NCI-H82 treated with DMSO at 0.1 percent for 48 hours (cell line): ENCODE data around the gene GGACT.
"Not testable (repeated sequence)": the region's sequence is repeated elsewhere in the genome, so short reads cannot be mapped to it uniquely, and the experiment has no call there.

Experiments
- DNase-seq: peaks from one replicate; lab custom pipeline; 2025; ENCODE audit not compliant: unreplicated experiment; lab: John Stamatoyannopoulos, UW

The GGACT gene

DNA sequence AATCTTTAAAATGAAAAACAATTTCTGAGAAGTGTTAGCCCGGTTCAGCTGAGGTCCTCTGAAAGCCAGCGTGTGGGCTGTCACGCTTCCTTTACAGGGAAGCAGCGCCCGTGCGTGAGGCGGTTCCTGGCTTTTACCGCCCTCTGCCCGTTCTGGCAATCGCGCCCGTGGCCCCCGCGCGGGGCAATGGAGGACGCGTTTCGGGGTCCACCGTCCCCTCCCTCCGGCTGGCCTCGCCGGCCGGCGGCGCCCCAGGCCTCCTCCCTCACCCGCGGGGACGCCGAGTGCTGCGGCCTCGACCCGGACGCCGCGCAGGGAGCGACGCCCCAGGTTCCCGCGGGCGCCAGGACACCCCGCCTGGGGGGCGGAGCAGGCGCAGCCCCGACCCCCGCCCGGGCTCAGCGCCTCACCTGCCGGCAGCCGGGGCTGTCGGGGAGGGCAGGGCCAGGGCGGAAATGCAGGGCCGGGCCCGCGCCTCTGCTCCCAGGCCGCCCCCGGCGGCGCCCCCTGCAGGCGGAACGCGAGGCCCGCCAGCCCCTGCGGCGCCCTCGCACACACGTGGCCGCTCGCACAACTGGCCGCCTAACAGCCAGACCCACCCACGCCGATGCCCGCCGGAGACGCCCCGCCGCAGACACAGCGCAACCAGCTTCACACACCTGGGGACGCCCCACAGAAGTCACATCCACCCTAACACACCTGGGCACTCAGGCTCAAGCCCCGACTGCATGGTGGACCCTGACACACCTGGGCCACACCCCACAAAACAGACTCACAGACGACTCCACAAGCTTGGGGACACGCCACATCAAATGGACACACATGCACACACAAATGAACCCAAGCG lies at the start of gene GGACT:
Gene GGACT, minus strand, starts transcription at position 459 of the 847 bp plus-strand sequence. CDS start 56,198 bp downstream, outside the sequence.
- DNase-seq = no peak

GRCh38 chr13:100637796-100638195 lies 49.2 kb upstream of the GGACT start:
- no peak for DNase-seq

- no peak for DNase-seq
Observed at GRCh38 chr13:100637380-100637779, 48.8 kb upstream of the GGACT start.

GRCh38 chr13:100636441-100636840 lies 47.9 kb upstream of the GGACT start:
- no peak for DNase-seq

- no peak for DNase-seq
Observed at GRCh38 chr13:100636004-100636403, 47.4 kb upstream of the GGACT start.

DNA sequence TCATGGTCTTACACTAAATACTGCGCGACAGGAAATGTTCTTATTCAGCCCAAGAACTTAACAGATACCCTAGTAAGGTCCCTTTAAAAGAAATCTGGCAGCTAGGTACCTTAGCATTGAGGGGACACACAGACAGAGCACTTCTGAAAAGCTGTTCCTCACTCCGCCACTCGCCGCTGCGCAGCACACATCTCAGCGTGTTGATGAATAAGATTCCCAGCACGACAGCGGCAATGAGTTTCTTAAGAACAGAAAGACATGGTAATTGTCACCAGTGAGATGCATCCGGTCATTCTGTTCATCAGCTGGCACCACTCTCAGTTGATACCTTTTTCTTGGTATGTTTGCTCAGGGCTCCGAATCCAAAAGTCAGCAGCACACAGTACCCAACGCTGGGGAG lies 46.1 kb upstream of the GGACT start:
- no peak for DNase-seq

DNA sequence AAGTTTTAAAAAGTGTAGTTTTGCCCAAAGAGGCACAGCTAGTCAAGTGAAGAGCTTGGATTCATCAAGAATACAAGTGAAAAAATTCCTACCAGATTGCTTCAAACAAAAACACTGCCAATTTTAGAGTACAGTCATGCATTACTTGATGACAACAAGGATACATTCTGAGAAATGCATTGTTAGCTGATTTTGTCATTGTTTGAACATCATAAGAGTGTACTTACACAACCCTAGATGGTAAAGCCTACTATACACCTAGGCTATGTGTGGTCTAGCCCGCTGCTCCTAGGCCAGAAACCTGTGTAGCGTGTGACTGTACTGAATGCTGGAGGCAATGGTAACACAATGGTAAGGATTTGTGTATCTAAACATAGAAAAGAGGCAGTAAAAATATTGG lies 44.9 kb upstream of the GGACT start:
- no peak for DNase-seq

DNA sequence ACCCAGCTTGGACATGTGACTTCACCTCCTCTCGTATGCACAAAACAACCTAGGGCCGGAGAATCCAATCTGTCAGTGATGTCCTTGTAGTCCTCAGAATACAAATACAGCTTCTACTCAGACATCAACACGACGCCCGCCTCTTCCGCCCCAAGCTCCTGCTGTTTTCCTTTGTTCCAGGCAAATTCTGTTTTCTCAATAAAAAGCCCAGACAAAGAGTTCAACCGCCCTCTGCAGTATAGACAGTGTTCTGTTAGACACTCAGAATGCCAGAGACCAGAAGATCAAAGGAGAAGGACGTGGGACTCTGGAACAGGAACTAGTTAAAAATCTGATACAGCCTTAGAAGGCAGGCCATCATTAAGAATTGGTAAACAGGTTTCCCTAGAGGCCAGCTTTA lies 42.0 kb upstream of the GGACT start:
- DNase-seq = no peak

- no peak for DNase-seq
Observed at GRCh38 chr13:100627120-100627519, 38.5 kb upstream of the GGACT start.

GRCh38 chr13:100625447-100625846 lies 36.9 kb upstream of the GGACT start:
- DNase-seq = no peak

- peak; percentile 79 for DNase-seq
Observed at GRCh38 chr13:100620792-100621191, 32.2 kb upstream of the GGACT start.

- no peak for DNase-seq
Observed at GRCh38 chr13:100619940-100620339, 31.4 kb upstream of the GGACT start.

DNA sequence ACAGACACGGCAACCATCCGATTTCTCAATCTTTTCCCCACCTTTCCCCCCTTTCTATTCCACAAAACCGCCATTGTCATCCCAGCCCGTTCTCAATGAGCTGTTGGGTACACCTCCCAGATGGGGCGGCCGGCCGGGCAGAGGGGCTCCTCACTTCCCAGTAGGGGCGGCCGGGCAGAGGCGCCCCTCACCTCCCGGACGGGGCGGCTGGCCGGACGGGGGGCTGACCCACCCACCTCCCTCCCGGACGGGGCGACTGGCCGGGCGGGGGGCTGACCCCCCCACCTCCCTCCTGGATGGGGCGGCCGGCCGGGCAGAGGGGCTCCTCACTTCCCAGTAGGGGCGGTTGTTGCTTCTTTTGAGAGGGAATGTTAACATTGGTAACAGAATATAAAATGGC lies 30.3 kb upstream of the GGACT start:
- DNase-seq = not testable (repeated sequence)

DNA sequence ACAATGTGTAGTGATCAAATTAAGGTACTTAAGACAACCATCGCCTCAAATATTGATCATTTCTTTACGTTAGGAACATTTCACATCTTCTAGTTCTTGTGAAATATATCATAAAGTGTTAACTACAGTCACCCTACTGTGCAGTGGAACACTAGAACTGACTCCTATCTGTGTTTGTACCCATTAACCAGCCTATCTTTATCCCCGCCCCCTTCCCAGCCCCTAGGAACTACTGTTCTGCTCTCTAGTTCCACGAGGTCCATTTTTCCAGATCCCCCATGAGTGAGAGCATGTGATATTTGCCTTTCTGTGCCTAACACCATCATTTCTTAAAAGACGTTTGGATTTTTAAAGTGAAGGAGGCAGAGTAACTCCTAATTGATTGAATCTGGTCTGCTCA lies 24.4 kb upstream of the GGACT start:
- DNase-seq = no peak

DNA sequence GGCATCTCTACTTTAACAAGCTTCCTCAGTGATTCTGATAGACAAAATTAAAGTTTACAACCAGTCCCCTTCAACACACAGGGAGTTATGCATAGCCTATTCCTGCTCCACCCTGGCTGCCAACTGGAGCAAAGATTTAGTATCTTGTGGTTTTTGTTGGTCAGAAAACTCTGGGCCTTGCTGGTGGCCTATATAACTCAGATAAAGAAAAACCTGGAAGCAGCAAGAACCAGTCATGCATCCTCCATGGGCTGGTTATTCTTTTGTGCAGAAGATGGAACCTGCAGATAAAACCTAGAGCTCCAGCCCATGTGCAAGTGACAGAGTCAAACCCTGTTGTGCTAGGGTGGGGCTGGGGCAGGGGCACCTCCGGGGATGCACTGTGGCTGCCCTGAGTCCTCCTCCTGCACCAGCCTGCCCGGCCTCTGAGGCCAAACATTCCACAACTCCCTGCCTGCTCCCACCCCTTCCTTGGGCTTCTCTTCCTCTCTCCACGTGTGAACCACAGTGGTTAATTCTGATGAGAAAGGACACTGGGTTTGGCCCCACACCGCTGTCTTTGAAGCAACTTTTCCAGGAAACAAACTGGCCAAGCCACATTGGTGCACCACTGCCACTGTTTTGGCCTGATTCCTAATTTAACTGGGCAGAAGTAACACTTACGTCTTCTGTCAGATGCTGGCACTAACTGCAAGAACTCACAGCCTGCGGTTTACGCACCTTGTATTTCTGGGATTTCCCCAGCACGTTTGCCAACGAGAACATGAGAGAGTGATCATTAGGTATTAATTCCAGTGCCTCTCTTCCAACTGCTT lies 23.3 kb upstream of the GGACT start:
- no peak for DNase-seq

- DNase-seq = peak; percentile 29
Observed at GRCh38 chr13:100610391-100611347, 22.1 kb upstream of the GGACT start.

GRCh38 chr13:100608906-100609305 lies 20.3 kb upstream of the GGACT start:
- no peak for DNase-seq

GRCh38 chr13:100608489-100608888 lies 19.9 kb upstream of the GGACT start:
- DNase-seq = no peak

DNA sequence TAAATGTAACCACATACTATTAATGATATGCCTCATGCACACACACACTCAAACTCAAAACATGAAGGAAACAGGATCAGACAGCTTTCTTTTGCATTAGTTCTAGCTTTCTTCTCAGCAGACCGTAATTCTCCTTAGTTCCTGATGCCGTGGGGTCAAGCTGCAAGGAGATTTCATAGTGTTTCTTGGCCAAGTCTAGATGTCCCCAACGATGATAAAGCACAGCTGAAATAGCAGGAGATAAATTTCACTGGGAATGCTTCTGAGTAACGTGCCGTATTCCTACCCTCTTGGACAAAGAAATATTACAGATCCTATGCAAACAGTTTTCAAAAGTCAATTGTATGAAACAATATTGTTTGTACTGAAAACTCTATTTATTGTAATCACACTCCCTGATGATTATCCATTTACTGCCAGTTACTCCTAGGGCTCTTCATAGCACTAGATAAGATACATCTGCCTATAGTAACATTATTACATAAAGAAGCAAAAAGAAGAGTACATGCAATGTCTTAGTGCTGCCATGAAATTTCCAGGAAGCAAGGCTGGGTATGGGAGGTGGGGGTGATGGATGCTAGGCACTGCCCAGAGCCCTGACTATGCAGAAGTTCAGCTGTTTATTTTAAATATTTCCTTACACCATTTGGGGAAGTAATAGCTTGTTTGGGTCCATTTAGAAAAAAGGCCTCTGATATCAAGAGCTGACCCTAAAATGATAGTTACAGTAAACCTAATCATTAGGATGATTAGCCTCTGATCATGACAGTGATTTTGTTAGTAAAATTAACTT lies 16.5 kb upstream of the GGACT start:
- DNase-seq = no peak

DNA sequence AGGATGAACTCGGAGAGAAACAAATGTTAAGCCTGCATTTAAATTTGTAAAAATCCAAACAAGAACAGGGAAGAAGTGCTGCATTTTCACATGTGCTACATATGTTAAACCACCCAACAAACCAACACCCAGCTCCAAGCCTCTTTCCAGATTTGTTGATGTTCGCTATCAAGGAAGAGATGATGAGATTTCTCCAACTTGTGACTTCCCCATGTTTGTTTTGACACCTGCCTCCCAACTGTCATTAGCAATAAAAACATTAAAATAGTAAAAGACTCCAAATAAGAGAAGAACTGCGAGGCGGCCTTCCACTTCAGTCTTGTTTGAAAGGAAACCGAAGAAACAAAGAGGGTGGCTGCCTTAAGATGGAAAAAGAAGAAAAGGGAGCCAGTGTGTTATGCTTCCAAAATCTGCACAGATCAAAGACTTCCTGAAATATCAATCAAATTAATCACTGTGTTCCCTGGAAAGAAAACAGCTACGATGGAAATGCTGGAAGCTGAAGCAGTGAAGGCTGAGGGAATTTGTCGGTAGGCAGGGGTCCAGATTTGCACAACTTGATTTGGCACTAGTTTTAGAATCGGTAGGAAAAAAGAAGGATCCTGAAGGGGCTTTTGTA lies 14.0 kb upstream of the GGACT start:
- no peak for DNase-seq
